Gastroesophageal sphincter (tissue), 4 donors: ENCODE measurements around the gene ADM2. TPM values are rescaled to one million over a fixed set of nuclear protein-coding genes. Genes with fewer than 3 reads are reported as not detected.

ENCODE experiments used
- ATAC-seq: fragments of 150-250 bp; one replicate; pipeline ENCODE4 v1.9.1; 2016; ENCODE audit warnings: mild to moderate bottlenecking, moderate library complexity
- H3K27ac ChIP-seq, 4 donors: fragments of 200-600 bp; sonication (generic) in 3 of 4; 1 replicate in 3 of 4; 2 replicates in 1 of 4; pipeline ENCODE4 v1.5.1; 2016 to 2019
- H3K27me3 ChIP-seq: fragments of 200-600 bp; sonication (generic); one replicate; pipeline ENCODE4 v1.5.1; 2019
- H3K36me3 ChIP-seq, 2 donors: fragments of 200-600 bp; sonication (generic); one replicate each; pipeline ENCODE4 v1.5.1; 2019; ENCODE audit warnings: control low read depth in 1 of 2
- H3K4me1 ChIP-seq, 3 donors: fragments of 200-600 bp; sonication (generic); 1 replicate in 2 of 3; 2 replicates in 1 of 3; pipeline ENCODE4 v1.5.1; 2016 to 2019; ENCODE audit warnings: control low read depth in 2 of 3
- H3K4me3 ChIP-seq, 2 donors: fragments of 200-600 bp; sonication (generic); one replicate each; pipeline ENCODE4 v1.5.1; 2019; ENCODE audit warnings: mild to moderate bottlenecking in 1 of 2, moderate library complexity in 1 of 2
- H3K9me3 ChIP-seq, 3 donors: fragments of 200-600 bp; sonication (generic); one replicate each; pipeline ENCODE4 v1.5.1; 2017 to 2019; ENCODE audit warnings: control low read depth in 2 of 3
- CTCF ChIP-seq, 4 experiments: fragments of 200-600 bp in 2 of 4; fragments of 450-650 bp in 2 of 4; sonication (generic) in 1 of 4; IDR thresholded peaks; one replicate each; pipeline ENCODE4 v1.5.1; 2017 to 2019; ENCODE audit warnings: antibody characterized with exemption in 4 of 4, mild to moderate bottlenecking in 2 of 4, moderate library complexity in 2 of 4
- EP300 ChIP-seq: sonication (generic); formaldehyde crosslinking; IDR thresholded peaks from one replicate; pipeline ENCODE4 v1.6.1; 2017; ENCODE audit warnings: antibody characterized with exemption, mild to moderate bottlenecking
- POLR2A ChIP-seq, 2 donors: fragments of 450-650 bp; IDR thresholded peaks; one replicate each; pipeline ENCODE4 v1.6.1; 2017; ENCODE audit warnings: antibody characterized with exemption in 2 of 2, mild to moderate bottlenecking in 2 of 2, moderate library complexity in 1 of 2
- POLR2AphosphoS5 ChIP-seq: sonication (generic); formaldehyde crosslinking; IDR thresholded peaks from one replicate; pipeline ENCODE4 v1.6.1; 2017; ENCODE audit warnings: antibody characterized with exemption
- WGBS, 2 donors: methylation state at CpG; one replicate each; pipeline ENCODE4 v1.1.5; 2018; ENCODE audit warnings: low coverage in 1 of 2; 5-methylcytosine and 5-hydroxymethylcytosine counted together
- total RNA-seq, 4 donors: library from RNA; depleted of rRNA; stranded (reverse); fragments of >200 nt; gene quantifications; one replicate each; pipeline ENCODE4 v1.1.0, GENCODE V29; 2016

Gene ADM2
- total RNA-seq, 4 donors from 2014 or later, result 0.40 TPM; not detected in 3

GRCh38 chr22:50463188-50463900 lies 18.0 kb upstream of the ADM2 start:
- no peak for ATAC-seq
- Histone ChIP-seq H3K27ac (no peak overlapping the region), H3K4me1 (peaks cover 0 to 2% (median 0%) of the 10 kb centered on the region in 3 donors), H3K9me3 (no peaks in the 10 kb centered on the region), H3K27me3 (no peaks in the 10 kb centered on the region), H3K4me3 (no peak overlapping the region), H3K36me3 (peaks cover 0 to 100% of the 10 kb centered on the region in 2 donors)
- no peak for TF ChIP-seq POLR2A (IDR thresholded peaks at IDR 0.05)
- no peak for TF ChIP-seq POLR2AphosphoS5
- no peak for TF ChIP-seq CTCF (IDR thresholded peaks at IDR 0.05)
- no peak for TF ChIP-seq EP300
- WGBS, 2 donors, result no CpG with 5 or more reads among the region's 28 CpGs

GRCh38 chr22:50464451-50464850 lies 16.9 kb upstream of the ADM2 start:
- Histone ChIP-seq H3K27ac (no peak overlapping the region), H3K27me3 (no peaks in the 10 kb centered on the region), H3K9me3 (no peaks in the 10 kb centered on the region), H3K4me3 (no peak overlapping the region), H3K36me3 (peaks cover 0 to 89% of the 10 kb centered on the region in 2 donors), H3K4me1 (peaks cover 0 to 13% (median under 1%) of the 10 kb centered on the region in 3 donors)
- ATAC-seq, result no peak
- WGBS, 2 donors, result no CpG with 5 or more reads among the region's 24 CpGs
- TF ChIP-seq EP300, result no peak
- no peak for TF ChIP-seq POLR2A (IDR thresholded peaks at IDR 0.05)
- no peak for TF ChIP-seq POLR2AphosphoS5
- no peak for TF ChIP-seq CTCF (IDR thresholded peaks at IDR 0.05)

- Histone ChIP-seq H3K4me3 (no peak overlapping the region), H3K9me3 (no peaks in the 10 kb centered on the region), H3K36me3 (peaks cover 0 to 81% of the 10 kb centered on the region in 2 donors), H3K27me3 (no peaks in the 10 kb centered on the region), H3K27ac (no peak overlapping the region), H3K4me1 (peaks cover 0 to 22% (median 9%) of the 10 kb centered on the region in 3 donors)
- WGBS, 2 donors, result 80 to 92% methylated on average over 4 to 8 of the region's 30 CpGs
- ATAC-seq, result no peak
- TF ChIP-seq POLR2AphosphoS5, result no peak
- no peak for TF ChIP-seq CTCF (IDR thresholded peaks at IDR 0.05)
- no peak for TF ChIP-seq EP300
- no peak for TF ChIP-seq POLR2A (IDR thresholded peaks at IDR 0.05)
Observed at GRCh38 chr22:50465066-50465930, 16.0 kb upstream of the ADM2 start.

GRCh38 chr22:50467341-50467740 lies 14.0 kb upstream of the ADM2 start:
- H3K27ac ChIP-seq, result no peak overlapping the region
- no peaks in the 10 kb centered on the region for H3K9me3 ChIP-seq
- H3K27me3 ChIP-seq, result no peaks in the 10 kb centered on the region
- H3K36me3 ChIP-seq, result peaks cover 0 to 69% of the 10 kb centered on the region in 2 donors
- no peak overlapping the region for H3K4me3 ChIP-seq
- no CpG with 5 or more reads among the region's 24 CpGs for WGBS, 2 donors
- ATAC-seq, result no peak
- H3K4me1 ChIP-seq, result peaks cover 0 to 42% (median 27%) of the 10 kb centered on the region in 3 donors
- TF ChIP-seq POLR2A (IDR thresholded peaks at IDR 0.05), result no peak
- TF ChIP-seq CTCF (IDR thresholded peaks at IDR 0.05), result no peak
- no peak for TF ChIP-seq POLR2AphosphoS5
- TF ChIP-seq EP300, result no peak
